Glutamatergic neuron (in vitro differentiated cells): ENCODE results near the gene TRIM68. TPM values are rescaled to one million over a fixed set of nuclear protein-coding genes. Genes with fewer than 3 reads are reported as not detected.

Experiments
- DNase-seq: peaks from one replicate; pipeline ENCODE4 v3.0.0; 2022
- H3K27ac Mint-ChIP-seq: one replicate; pipeline ENCODE4 v1.8.0; 2020; ENCODE audit warnings: mild to moderate bottlenecking, mixed read lengths, inconsistent platforms; ENCODE audit not compliant: unreplicated experiment
- H3K27me3 Mint-ChIP-seq: one replicate; pipeline ENCODE4 v1.8.0; 2020; ENCODE audit warnings: mild to moderate bottlenecking, moderate library complexity, mixed read lengths, inconsistent platforms; ENCODE audit not compliant: unreplicated experiment
- H3K36me3 Mint-ChIP-seq: one replicate; pipeline ENCODE4 v1.8.0; 2020; ENCODE audit warnings: mild to moderate bottlenecking, mixed read lengths, inconsistent platforms; ENCODE audit not compliant: unreplicated experiment
- H3K4me1 Mint-ChIP-seq: one replicate; pipeline ENCODE4 v1.8.0; 2020; ENCODE audit warnings: mild to moderate bottlenecking, low read depth, mixed read lengths, inconsistent platforms; ENCODE audit not compliant: unreplicated experiment
- H3K4me3 Mint-ChIP-seq: one replicate; pipeline ENCODE4 v1.8.0; 2020; ENCODE audit warnings: mild to moderate bottlenecking, mixed read lengths, inconsistent platforms; ENCODE audit not compliant: unreplicated experiment
- H3K9me3 Mint-ChIP-seq: one replicate; pipeline ENCODE4 v1.8.0; 2020; ENCODE audit warnings: mild to moderate bottlenecking, moderate library complexity, mixed read lengths, inconsistent platforms; ENCODE audit not compliant: unreplicated experiment
- CTCF ChIP-seq: fragments of 200-600 bp; sonication (generic); IDR thresholded peaks from one replicate; pipeline ENCODE4 v1.5.0; 2021; ENCODE audit not compliant: partially characterized antibody, unreplicated experiment
- long read RNA-seq: library from polyadenylated mRNA; unstranded; transcript quantifications from one replicate; pipeline ENCODE4 v2.0.0, GENCODE V29; 2020; ENCODE audit not compliant: unreplicated experiment
- total RNA-seq: library from RNA; stranded (reverse); fragmentation: NEBNext Ultra II Directional; extraction: Animal tissue kit (Norgen Biotek cat#: 25700); gene quantifications from one replicate; pipeline ENCODE4 v1.2.1, GENCODE V29; 2021; ENCODE audit not compliant: unreplicated experiment

Gene TRIM68
- 3.9 TPM for total RNA-seq
- long read RNA-seq, partial matches to known transcripts: 0 of 2 reads
- long read RNA-seq, other reads (novel, unspliced or antisense): 1 of 2 reads

- TF ChIP-seq CTCF: no peak
- H3K27ac Mint-ChIP-seq: peak within 1 kb of the TSS; percentile 41
- H3K9me3 Mint-ChIP-seq: peaks cover 1% of the 10 kb centered on the region
- H3K36me3 Mint-ChIP-seq: no peaks in the 10 kb centered on the region
- H3K27me3 Mint-ChIP-seq: no peaks in the 10 kb centered on the region
- peak; percentile 96 for DNase-seq
- H3K4me3 Mint-ChIP-seq: peak within 1 kb of the TSS; percentile 94
- H3K4me1 Mint-ChIP-seq: no peaks in the 10 kb centered on the region
Measured at GRCh38 chr11:4607781-4608666, at the start of gene TRIM68. Gene TRIM68, minus strand, starts transcription at chr11:4608231. Its CDS starts 2,727 bp downstream, at chr11:4605504.

- H3K4me1 Mint-ChIP-seq: no peaks in the 10 kb centered on the region
- no peak for DNase-seq
Measured at GRCh38 chr11:4654635-4655369, 46.8 kb upstream of the TRIM68 start.

GRCh38 chr11:4647766-4648165, 39.7 kb upstream of the TRIM68 start:
- no peak for DNase-seq
- no peak overlapping the region for H3K27ac Mint-ChIP-seq
- H3K9me3 Mint-ChIP-seq: peaks cover 2% of the 10 kb centered on the region
- H3K4me3 Mint-ChIP-seq: no peak overlapping the region
- H3K36me3 Mint-ChIP-seq: no peaks in the 10 kb centered on the region
- peaks cover 13% of the 10 kb centered on the region for H3K4me1 Mint-ChIP-seq
- H3K27me3 Mint-ChIP-seq: peaks cover 4% of the 10 kb centered on the region
- no peak for TF ChIP-seq CTCF

More at GRCh38 chr11:4654635-4655369, 46.8 kb upstream of the TRIM68 start:
- H3K27me3 Mint-ChIP-seq: no peaks in the 10 kb centered on the region
- peaks cover 4% of the 10 kb centered on the region for H3K36me3 Mint-ChIP-seq
- H3K4me3 Mint-ChIP-seq: no peak overlapping the region
- H3K27ac Mint-ChIP-seq: no peak overlapping the region
- no peaks in the 10 kb centered on the region for H3K9me3 Mint-ChIP-seq
- TF ChIP-seq CTCF: no peak

GRCh38 chr11:4645974-4646373, 37.9 kb upstream of the TRIM68 start:
- Mint-ChIP-seq H3K36me3 (no peaks in the 10 kb centered on the region), H3K4me1 (peaks cover 16% of the 10 kb centered on the region), H3K27me3 (peaks cover 4% of the 10 kb centered on the region), H3K4me3 (no peak overlapping the region), H3K9me3 (peaks cover 2% of the 10 kb centered on the region), H3K27ac (no peak overlapping the region)
- no peak for TF ChIP-seq CTCF
- DNase-seq: no peak

GRCh38 chr11:4644233-4644632, 36.2 kb upstream of the TRIM68 start:
- no peak for TF ChIP-seq CTCF

More at GRCh38 chr11:4644233-4644632, 36.2 kb upstream of the TRIM68 start:
- no peak overlapping the region for H3K27ac Mint-ChIP-seq
- peaks cover 2% of the 10 kb centered on the region for H3K9me3 Mint-ChIP-seq
- H3K36me3 Mint-ChIP-seq: no peaks in the 10 kb centered on the region
- H3K4me3 Mint-ChIP-seq: no peak overlapping the region
- no peak for DNase-seq
- H3K27me3 Mint-ChIP-seq: peaks cover 4% of the 10 kb centered on the region
- H3K4me1 Mint-ChIP-seq: peaks cover 16% of the 10 kb centered on the region
